GM12892 (cell line): ENCODE measurements around the gene PANK4.

Source experiments
- POLR2A ChIP-seq: IDR thresholded peaks from 2 replicates; pipeline ENCODE4 v1.6.1; 2011; ENCODE audit warnings: low read depth, low read length, control low read depth
- POLR2AphosphoS5 ChIP-seq: IDR thresholded peaks from 2 replicates; pipeline ENCODE4 v1.6.1; 2011; ENCODE audit warnings: low read depth, low read length, control low read depth
- TAF1 ChIP-seq: IDR thresholded peaks from 2 replicates; pipeline ENCODE4 v1.6.1; 2011; ENCODE audit warnings: low read depth, mild to moderate bottlenecking, control low read depth, low read length, borderline replicate concordance

- TF ChIP-seq POLR2A (no peak), POLR2AphosphoS5 (no peak), TAF1 (no peak)
These were observed 67.7 kb downstream of the PANK4 start for GRCh38 chr1:2458687-2459086.
